Mammary epithelial cell (primary cell): ENCODE results near the gene TMEM132A.

ENCODE experiments used
- EZH2 ChIP-seq: IDR thresholded peaks from 2 replicates; pipeline ENCODE4 v1.6.1; 2012; ENCODE audit warnings: low read length, inconsistent platforms, borderline replicate concordance
- TF ChIP-seq, protein P1 (sequence below), 2 donors: IDR thresholded peaks in 1 of 2; conservative IDR thresholded peaks in 1 of 2; 2 replicates each; pipeline ENCODE4 v1.5.1; 2011 to 2012; ENCODE audit warnings: inconsistent platforms in 2 of 2, low read length in 2 of 2, mild to moderate bottlenecking in 2 of 2, control low read depth in 1 of 2, low read depth in 1 of 2; ENCODE audit not compliant: insufficient read depth in 1 of 2; ENCODE audit errors: extremely low read depth in 1 of 2

DNA sequence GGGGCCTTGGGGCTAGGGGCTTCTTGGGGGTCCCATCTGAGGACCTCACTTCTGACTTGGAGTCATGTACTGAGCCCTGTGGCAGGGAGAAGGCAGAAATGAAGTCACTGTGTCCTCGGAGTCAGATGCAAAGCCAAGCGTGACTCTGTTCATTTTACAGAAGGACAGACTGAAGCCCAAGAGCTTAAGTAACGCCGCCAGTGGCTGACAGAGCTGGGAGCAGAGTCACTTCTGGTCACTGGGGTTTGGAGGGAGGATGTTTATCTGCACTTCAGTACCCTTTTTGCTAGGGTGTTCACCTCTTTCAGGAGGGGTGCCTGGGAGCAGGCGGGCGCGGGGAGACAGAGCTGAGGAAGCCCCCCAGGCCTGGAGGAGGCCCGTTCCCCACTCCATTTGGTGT, 57.9 kb downstream of the TMEM132A start:
- TF ChIP-seq, protein P1, sequence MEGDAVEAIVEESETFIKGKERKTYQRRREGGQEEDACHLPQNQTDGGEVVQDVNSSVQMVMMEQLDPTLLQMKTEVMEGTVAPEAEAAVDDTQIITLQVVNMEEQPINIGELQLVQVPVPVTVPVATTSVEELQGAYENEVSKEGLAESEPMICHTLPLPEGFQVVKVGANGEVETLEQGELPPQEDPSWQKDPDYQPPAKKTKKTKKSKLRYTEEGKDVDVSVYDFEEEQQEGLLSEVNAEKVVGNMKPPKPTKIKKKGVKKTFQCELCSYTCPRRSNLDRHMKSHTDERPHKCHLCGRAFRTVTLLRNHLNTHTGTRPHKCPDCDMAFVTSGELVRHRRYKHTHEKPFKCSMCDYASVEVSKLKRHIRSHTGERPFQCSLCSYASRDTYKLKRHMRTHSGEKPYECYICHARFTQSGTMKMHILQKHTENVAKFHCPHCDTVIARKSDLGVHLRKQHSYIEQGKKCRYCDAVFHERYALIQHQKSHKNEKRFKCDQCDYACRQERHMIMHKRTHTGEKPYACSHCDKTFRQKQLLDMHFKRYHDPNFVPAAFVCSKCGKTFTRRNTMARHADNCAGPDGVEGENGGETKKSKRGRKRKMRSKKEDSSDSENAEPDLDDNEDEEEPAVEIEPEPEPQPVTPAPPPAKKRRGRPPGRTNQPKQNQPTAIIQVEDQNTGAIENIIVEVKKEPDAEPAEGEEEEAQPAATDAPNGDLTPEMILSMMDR (conservative IDR thresholded peaks at IDR 0.05 in 1 of 2, IDR thresholded peaks at IDR 0.05 in 1 of 2; ENCODE audit: extremely low read depth in 1 of 2, insufficient read depth in 1 of 2, low read depth in 1 of 2, low read length in 2 of 2) = no peak
- TF ChIP-seq EZH2 = no peak
